K562 (cell line): Measurements from ENCODE around the gene NACC1. TPM values are rescaled to one million over a fixed set of nuclear protein-coding genes. Genes with fewer than 3 reads are reported as not detected.

Source experiments
- CCNT2 ChIP-seq: IDR thresholded peaks from 2 replicates; pipeline ENCODE4 v1.6.1; 2011; ENCODE audit warnings: borderline replicate concordance, low read depth, mild to moderate bottlenecking, moderate library complexity, mixed read lengths, low read length; ENCODE audit not compliant: insufficient read length; ENCODE audit errors: extremely low read depth
- CHCHD3 ChIP-seq: fragments of 250-450 bp; sonication (Bioruptor Pico); IDR thresholded peaks from 2 replicates; pipeline ENCODE4 v2.1.2; 2022; ENCODE audit warnings: mild to moderate bottlenecking
- POLR2AphosphoS5 ChIP-seq: IDR thresholded peaks from 2 replicates; pipeline ENCODE4 v1.6.1; 2011; ENCODE audit warnings: mild to moderate bottlenecking, low read depth, low read length, moderate library complexity; ENCODE audit not compliant: control insufficient read depth, insufficient read depth
- ZBTB17 ChIP-seq: fragments of 450-650 bp; formaldehyde crosslinking; IDR thresholded peaks from 2 replicates; pipeline ENCODE4 v1.4.0; 2020; ENCODE audit warnings: mild to moderate bottlenecking
- polyA plus RNA-seq, 8 experiments: library from polyadenylated mRNA; depleted of rRNA in 4 of 8; stranded (reverse) in 5 of 8; unstranded in 3 of 8; fragments of >200 nt; fragmentation: Nextera tagmentation in 2 of 8; fragmentation: Illumina TruSeq in 1 of 8; extraction: Ambion mirVana in 2 of 8; extraction: Trizol in 1 of 8; gene quantifications; 2 replicates each; pipeline versions ENCODE4 v1.2.1 to v1.2.3, GENCODE V29; 2011 to 2014; ENCODE audit warnings: inconsistent platforms in 1 of 8, missing spikeins in 1 of 8
- total RNA-seq, 7 experiments: library from RNA; depleted of rRNA in 6 of 7; stranded (reverse); fragments of >200 nt in 6 of 7; fragmentation: Illumina TruSeq in 2 of 7; extraction: Trizol in 2 of 7; gene quantifications; 2 replicates each; pipeline versions ENCODE4 v1.2.1 to v1.2.3, GENCODE V29; 2011 to 2021; ENCODE audit warnings: low replicate concordance in 1 of 7
- TF ChIP-seq, protein P1 (sequence below): fragments of 250-450 bp; sonication (Bioruptor Pico); IDR thresholded peaks from 2 replicates; pipeline ENCODE4 v1.8.0; 2022; ENCODE audit warnings: inconsistent platforms, mild to moderate bottlenecking, moderate library complexity, borderline replicate concordance
- TF ChIP-seq, protein P2 (sequence below), 2 experiments: fragments of 450-650 bp; formaldehyde crosslinking in 1 of 2; IDR thresholded peaks; 2 replicates each; pipeline versions ENCODE4 v1.4.0 to v1.6.1; 2014 to 2020; ENCODE audit warnings: mild to moderate bottlenecking in 2 of 2, borderline replicate concordance in 1 of 2, low read depth in 1 of 2

NACC1 gene
- total and polyA plus RNA-seq, 9 of the 15 experiments (the other 6 are each of a cell fraction or from before 2014, with no cell fraction given): 0.04 to 96.6 (median 25.8) TPM

DNA sequence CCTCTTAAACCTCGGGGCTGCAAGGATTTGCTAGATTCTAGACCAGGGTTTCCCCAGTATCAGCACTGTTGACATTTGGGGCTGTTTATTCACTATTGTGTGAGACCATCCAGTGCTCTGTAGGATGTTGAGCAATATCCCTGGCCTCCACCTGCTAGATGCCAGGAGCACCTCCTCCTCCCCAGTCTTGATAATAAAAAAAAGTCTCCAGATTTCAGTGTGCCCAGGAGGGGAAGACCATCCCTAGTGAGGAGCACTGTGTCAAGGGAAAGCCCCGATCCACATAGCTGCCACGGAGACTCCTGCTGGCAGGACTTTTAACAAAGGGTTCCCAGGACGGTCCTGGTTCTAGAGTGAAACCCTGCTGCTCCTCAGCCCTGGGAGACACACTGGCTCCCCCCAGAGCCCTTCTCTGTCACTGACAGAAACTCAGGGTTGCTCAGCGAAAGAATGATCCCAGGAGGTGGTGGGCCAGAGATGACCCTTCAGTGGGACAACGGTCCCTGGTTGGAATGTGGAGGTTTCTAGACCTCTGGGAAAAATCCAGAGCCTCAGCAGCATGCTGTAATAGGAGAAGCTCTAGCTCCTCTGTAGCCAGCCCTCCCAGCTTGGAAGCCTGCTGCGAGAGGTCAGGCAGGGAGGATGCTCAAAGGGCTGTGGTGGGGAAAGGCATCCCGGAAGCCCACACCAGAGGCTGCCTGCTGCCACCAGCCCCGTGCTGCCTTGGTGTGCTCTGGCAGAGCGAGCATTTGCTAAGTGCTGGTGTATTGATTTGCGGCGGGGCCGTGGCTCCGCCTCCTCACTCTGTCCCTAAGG lies 35.7 kb upstream of the NACC1 start (continued):
- TF ChIP-seq, protein P1, sequence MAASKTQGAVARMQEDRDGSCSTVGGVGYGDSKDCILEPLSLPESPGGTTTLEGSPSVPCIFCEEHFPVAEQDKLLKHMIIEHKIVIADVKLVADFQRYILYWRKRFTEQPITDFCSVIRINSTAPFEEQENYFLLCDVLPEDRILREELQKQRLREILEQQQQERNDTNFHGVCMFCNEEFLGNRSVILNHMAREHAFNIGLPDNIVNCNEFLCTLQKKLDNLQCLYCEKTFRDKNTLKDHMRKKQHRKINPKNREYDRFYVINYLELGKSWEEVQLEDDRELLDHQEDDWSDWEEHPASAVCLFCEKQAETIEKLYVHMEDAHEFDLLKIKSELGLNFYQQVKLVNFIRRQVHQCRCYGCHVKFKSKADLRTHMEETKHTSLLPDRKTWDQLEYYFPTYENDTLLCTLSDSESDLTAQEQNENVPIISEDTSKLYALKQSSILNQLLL: no peak
- TF ChIP-seq, protein P2, sequence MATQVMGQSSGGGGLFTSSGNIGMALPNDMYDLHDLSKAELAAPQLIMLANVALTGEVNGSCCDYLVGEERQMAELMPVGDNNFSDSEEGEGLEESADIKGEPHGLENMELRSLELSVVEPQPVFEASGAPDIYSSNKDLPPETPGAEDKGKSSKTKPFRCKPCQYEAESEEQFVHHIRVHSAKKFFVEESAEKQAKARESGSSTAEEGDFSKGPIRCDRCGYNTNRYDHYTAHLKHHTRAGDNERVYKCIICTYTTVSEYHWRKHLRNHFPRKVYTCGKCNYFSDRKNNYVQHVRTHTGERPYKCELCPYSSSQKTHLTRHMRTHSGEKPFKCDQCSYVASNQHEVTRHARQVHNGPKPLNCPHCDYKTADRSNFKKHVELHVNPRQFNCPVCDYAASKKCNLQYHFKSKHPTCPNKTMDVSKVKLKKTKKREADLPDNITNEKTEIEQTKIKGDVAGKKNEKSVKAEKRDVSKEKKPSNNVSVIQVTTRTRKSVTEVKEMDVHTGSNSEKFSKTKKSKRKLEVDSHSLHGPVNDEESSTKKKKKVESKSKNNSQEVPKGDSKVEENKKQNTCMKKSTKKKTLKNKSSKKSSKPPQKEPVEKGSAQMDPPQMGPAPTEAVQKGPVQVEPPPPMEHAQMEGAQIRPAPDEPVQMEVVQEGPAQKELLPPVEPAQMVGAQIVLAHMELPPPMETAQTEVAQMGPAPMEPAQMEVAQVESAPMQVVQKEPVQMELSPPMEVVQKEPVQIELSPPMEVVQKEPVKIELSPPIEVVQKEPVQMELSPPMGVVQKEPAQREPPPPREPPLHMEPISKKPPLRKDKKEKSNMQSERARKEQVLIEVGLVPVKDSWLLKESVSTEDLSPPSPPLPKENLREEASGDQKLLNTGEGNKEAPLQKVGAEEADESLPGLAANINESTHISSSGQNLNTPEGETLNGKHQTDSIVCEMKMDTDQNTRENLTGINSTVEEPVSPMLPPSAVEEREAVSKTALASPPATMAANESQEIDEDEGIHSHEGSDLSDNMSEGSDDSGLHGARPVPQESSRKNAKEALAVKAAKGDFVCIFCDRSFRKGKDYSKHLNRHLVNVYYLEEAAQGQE (IDR thresholded peaks at IDR 0.05; ENCODE audit: borderline replicate concordance): peak; percentile 66; the same call in 1 of the 2 replicates
- TF ChIP-seq, protein P2 (CRISPR knock-in tag; IDR thresholded peaks at IDR 0.05; ENCODE audit: low read depth): no peak
- TF ChIP-seq POLR2AphosphoS5 (no peak), ZBTB17 (CRISPR knock-in tag) (no peak), CHCHD3 (CRISPR knock-in tag) (no peak), CCNT2 (no peak)
- TF ChIP-seq, all 486 proteins: peak for 8
